HepG2 (cell line): ENCODE measurements around the gene RECK. TPM values are rescaled to one million over a fixed set of nuclear protein-coding genes. Genes with fewer than 3 reads are reported as not detected.

Source experiments
- ATAC-seq: fragments of 200-7000 bp; cut with Tn5 transposase; 3 replicates; pipeline ENCODE4 v1.9.1; 2020; ENCODE audit warnings: mild to moderate bottlenecking, moderate library complexity
- BruUV-seq: library from RNA; stranded (reverse); fragments of 400-500 nt; replicated peaks from 2 replicates; lab custom pipeline; 2021; lab: Mats Ljungman, UMichigan
- CTCF ChIA-PET: fragments of 300-600 bp; formaldehyde crosslinking; extraction: SDS; loops from one replicate; lab custom pipeline; 2021; ENCODE audit warnings: low total read pairs, inconsistent platforms, low intra/inter-chr PET ratio; lab: Yijun Ruan, JAX
- POLR2A ChIA-PET: fragments of 350-600 bp; sonication (Branson Sonifier 250); formaldehyde crosslinking; loops from one replicate; lab custom pipeline; 2020; ENCODE audit warnings: antibody characterized with exemption, inconsistent platforms; lab: Yijun Ruan, JAX
- DNase-seq: peaks from one replicate; pipeline ENCODE4 v3.0.0-alpha.2; 2015; ENCODE audit warnings: low spot score
- FAIRE-seq: peaks from 3 replicates; lab custom pipeline; 2011; peaks lifted over from hg19 to GRCh38; lab: Jason Lieb, UNC
- H2AFZ ChIP-seq: one replicate; pipeline ENCODE4 v1.6.1; 2011; ENCODE audit warnings: low read length, inconsistent platforms
- H3K27ac ChIP-seq: fragments of 300-600 bp; 3 replicates; pipeline ENCODE4 v1.8.0; 2011; ENCODE audit warnings: mixed run types, mild to moderate bottlenecking, mixed read lengths, low read length, inconsistent platforms; ENCODE audit not compliant: insufficient read depth; ENCODE audit errors: extremely low read length
- H3K27me3 ChIP-seq, 2 experiments: fragments of 200-600 bp in 1 of 2; 2 replicates in 1 of 2; 3 replicates in 1 of 2; pipeline versions ENCODE4 v1.6.0 to v1.8.0; 2011; ENCODE audit warnings: low read length in 2 of 2, mild to moderate bottlenecking in 2 of 2, moderate library complexity in 2 of 2, inconsistent platforms in 1 of 2; ENCODE audit not compliant: insufficient read depth in 2 of 2, control insufficient read depth in 1 of 2
- H3K36me3 ChIP-seq, 2 experiments: fragments of 200-600 bp in 1 of 2; replicated peaks in 1 of 2; 2 replicates in 1 of 2; 3 replicates in 1 of 2; pipeline versions ENCODE4 v1.5.1 to v1.8.0; 2011; ENCODE audit warnings: low read length in 2 of 2, inconsistent platforms in 1 of 2; ENCODE audit not compliant: insufficient read depth in 2 of 2, control insufficient read depth in 1 of 2
- H3K4me1 ChIP-seq: 2 replicates; pipeline ENCODE4 v1.5.1; 2012; ENCODE audit warnings: low read length, inconsistent platforms; ENCODE audit not compliant: insufficient read depth
- H3K4me2 ChIP-seq: 2 replicates; pipeline ENCODE4 v1.6.0; 2011; ENCODE audit warnings: low read depth, low read length, inconsistent platforms
- H3K4me3 ChIP-seq, 3 experiments: fragments of 200-600 bp in 1 of 3; sonication (generic), shearing (Covaris generic) in 1 of 3; replicated peaks in 1 of 3; 2 replicates each; pipeline ENCODE4 v1.5.1; 2011 to 2016; ENCODE audit warnings: low read length in 3 of 3, inconsistent platforms in 2 of 3, low read depth in 2 of 3, mild to moderate bottlenecking in 2 of 3, control low read depth in 1 of 3, mixed read lengths in 1 of 3; ENCODE audit not compliant: insufficient read depth in 1 of 3
- H3K79me2 ChIP-seq: one replicate; pipeline ENCODE4 v1.6.1; 2011; ENCODE audit warnings: low read length, inconsistent platforms; ENCODE audit not compliant: insufficient read depth
- H3K9ac ChIP-seq: 2 replicates; pipeline ENCODE4 v1.6.0; 2011; ENCODE audit warnings: mild to moderate bottlenecking, low read depth, low read length, inconsistent platforms; ENCODE audit not compliant: insufficient read depth
- H3K9me3 ChIP-seq: 2 replicates; pipeline ENCODE4 v1.5.1; 2012; ENCODE audit warnings: mild to moderate bottlenecking, low read length
- H4K20me1 ChIP-seq: 2 replicates; pipeline ENCODE4 v1.6.0; 2011; ENCODE audit warnings: inconsistent platforms, mild to moderate bottlenecking, low read length, moderate library complexity; ENCODE audit not compliant: insufficient read depth
- BHLHE40 ChIP-seq: IDR thresholded peaks from 2 replicates; pipeline ENCODE4 v1.6.1; 2011; ENCODE audit warnings: low read length, improper control_type of control experiment
- HIC2 ChIP-seq: sonication (generic); formaldehyde crosslinking; IDR thresholded peaks from 2 replicates; pipeline ENCODE4 v1.9.0; 2022; ENCODE audit warnings: low read depth, missing genetic modification reagents
- KLF11 ChIP-seq: IDR thresholded peaks from 2 replicates; pipeline ENCODE4 v1.6.1; 2016; ENCODE audit warnings: missing compliant biosample characterization
- KLF12 ChIP-seq: sonication (generic); formaldehyde crosslinking; IDR thresholded peaks from 2 replicates; pipeline ENCODE4 v1.4.0; 2020; ENCODE audit warnings: missing genetic modification reagents, borderline replicate concordance
- ONECUT2 ChIP-seq: sonication (generic); formaldehyde crosslinking; IDR thresholded peaks from 2 replicates; pipeline ENCODE4 v1.4.0; 2020; ENCODE audit warnings: missing genetic modification reagents
- SP140L ChIP-seq: sonication (generic); formaldehyde crosslinking; IDR thresholded peaks from 2 replicates; pipeline ENCODE4 v1.4.0; 2020; ENCODE audit warnings: missing genetic modification reagents, borderline replicate concordance
- THAP9 ChIP-seq: sonication (generic); formaldehyde crosslinking; IDR thresholded peaks from 2 replicates; pipeline ENCODE4; 2020; ENCODE audit warnings: missing genetic modification reagents, mild to moderate bottlenecking, borderline replicate concordance
- ZNF10 ChIP-seq: sonication (generic); formaldehyde crosslinking; IDR thresholded peaks from 2 replicates; pipeline ENCODE4 v1.4.0; 2020; ENCODE audit warnings: mild to moderate bottlenecking, low read depth, missing genetic modification reagents, borderline replicate concordance
- ZNF136 ChIP-seq: sonication (generic); formaldehyde crosslinking; IDR thresholded peaks from 2 replicates; pipeline ENCODE4 v1.8.1; 2022; ENCODE audit warnings: low read depth, mild to moderate bottlenecking, moderate library complexity, missing genetic modification reagents
- ZNF354B ChIP-seq: sonication (generic); formaldehyde crosslinking; IDR thresholded peaks from 2 replicates; pipeline ENCODE4 v1.8.0; 2022; ENCODE audit warnings: mild to moderate bottlenecking, missing genetic modification reagents
- ZNF572 ChIP-seq: sonication (generic); formaldehyde crosslinking; IDR thresholded peaks from 2 replicates; pipeline ENCODE4 v1.5.1; 2020; ENCODE audit warnings: mild to moderate bottlenecking, missing genetic modification reagents
- ZNF7 ChIP-seq: IDR thresholded peaks from 2 replicates; pipeline ENCODE4 v1.6.1; 2016; ENCODE audit warnings: missing biosample characterization, missing genetic modification reagents
- ZNF720 ChIP-seq: sonication (generic); formaldehyde crosslinking; IDR thresholded peaks from 2 replicates; pipeline ENCODE4 v1.4.0; 2020; ENCODE audit warnings: missing genetic modification reagents
- WGBS: methylation state at CpG from one replicate; pipeline ENCODE4 v1.1.6; 2017; ENCODE audit warnings: low lambda C conversion rate; 5-methylcytosine and 5-hydroxymethylcytosine counted together
- in situ Hi-C: cut with HindIII; loops from 2 replicates; pipeline ENCODE4 v1.10.0; 2017; ENCODE audit warnings: low pct_unique_long_range_greater_than_20kb; ENCODE audit not compliant: extremely low pct_ligation_motif_present
- intact Hi-C: fragments of 100-400 bp; cut with micrococcal nuclease; formaldehyde crosslinking; loops from one replicate; pipeline ENCODE4 v1.10.0; 2022; ENCODE audit not compliant: unreplicated experiment
- polyA plus RNA-seq, 8 experiments: library from polyadenylated mRNA; depleted of rRNA in 3 of 8; stranded (reverse) in 7 of 8; unstranded in 1 of 8; fragments of >200 nt; fragmentation: Illumina TruSeq in 4 of 8; extraction: Trizol in 4 of 8; gene quantifications; 2 replicates each; pipeline versions ENCODE4 v1.2.1 to v1.2.3, GENCODE V29; 2011 to 2016; ENCODE audit warnings: low read depth in 4 of 8, missing spikeins in 1 of 8, mixed read lengths in 1 of 8; ENCODE audit not compliant: insufficient read depth in 1 of 8
- total RNA-seq, 5 experiments: library from RNA; depleted of rRNA; stranded (reverse); fragments of >200 nt; fragmentation: Illumina TruSeq; extraction: Trizol; gene quantifications; 2 replicates each; pipeline ENCODE4 v1.2.3, GENCODE V29; 2016; ENCODE audit warnings: low read depth in 1 of 5

The RECK gene
- total and polyA plus RNA-seq, 2 of the 13 experiments (the other 11 are each of a cell fraction or from before 2014, with no cell fraction given), result 3.1 to 4.8 TPM

- TF ChIP-seq ZNF10 (CRISPR knock-in tag) (no peak), ZNF354B (CRISPR knock-in tag) (no peak)
Measured at GRCh38 chr9:36018891-36019720, 17.6 kb upstream of the RECK start (continued).

GRCh38 chr9:36021968-36022367 lies 14.7 kb upstream of the RECK start:
- Histone ChIP-seq H3K9me3 (no peaks in the 10 kb centered on the region), H3K9ac (no peak overlapping the region), H3K79me2 (no peaks in the 10 kb centered on the region), H2AFZ (no peak overlapping the region), H3K27me3 (no peaks in the 10 kb centered on the region), H3K36me3 (no peaks in the 10 kb centered on the region), H3K4me1 (no peaks in the 10 kb centered on the region; the same call in 1 of the 2 replicates), H3K4me2 (no peak overlapping the region), H3K4me3 (no peak overlapping the region), H3K27ac (no peak overlapping the region), H4K20me1 (no peaks in the 10 kb centered on the region)
- ATAC-seq (no peak), DNase-seq (no peak), FAIRE-seq (no peak)
- intact Hi-C loops (loop anchor here (2.0 kb wide), 1 partner anchor 67 kb away; no protein-coding TSS in a partner anchor), in situ Hi-C loops (loop anchor here (5.0 kb wide), 1 partner anchor 65 kb away; the partner anchor contains the start of gene OR2S2)
- WGBS, result 41% methylated on average over 1 of the region's 1 CpG
- TF ChIP-seq ZNF7 (no peak), BHLHE40 (no peak), ZNF572 (CRISPR knock-in tag) (no peak), HIC2 (CRISPR knock-in tag) (no peak), ZNF136 (CRISPR knock-in tag) (no peak), ONECUT2 (no peak), THAP9 (CRISPR knock-in tag) (no peak), KLF11 (CRISPR knock-in tag) (no peak), ZNF720 (CRISPR knock-in tag) (no peak), SP140L (CRISPR knock-in tag) (no peak), KLF12 (no peak)
- CTCF ChIA-PET, result interaction anchor here (1.1 to 2.6 kb wide), 2 partner anchors 13 to 119 kb away, joined by 3 to 24 read pairs; no protein-coding TSS in a partner anchor
- no TSS peak for BruUV-seq
- POLR2A ChIA-PET, result no interaction called here
